Measurements from ENCODE around the gene ADISSP. TPM values are rescaled to one million over a fixed set of nuclear protein-coding genes. Genes with fewer than 3 reads are reported as not detected.

ADISSP gene
- total and polyA plus RNA-seq, 2 of the 8 experiments (the other 6 are each of a cell fraction or from before 2014, with no cell fraction given), result 111 to 141 TPM

GRCh38 chr20:3721912-3722311 is 45.6 kb downstream of the ADISSP start:
- no peak overlapping the region for H3K4me2 ChIP-seq (ENCODE audit: insufficient read depth in 1 of 2, low read depth in 2 of 2, low read length in 2 of 2)
- H3K23ac ChIP-seq (ENCODE audit: insufficient read length), result no peak overlapping the region
- H2BK120ac ChIP-seq (replicated peaks; ENCODE audit: low read depth, low read length), result no peak overlapping the region
- 79% methylated on average over 2 of the region's 4 CpGs; no CpG with 5 or more reads in 1 of the 2 experiments for whole genome bisulfite sequencing, 2 experiments (ENCODE audit: extremely low coverage in 1 of 2, insufficient coverage in 1 of 2, insufficient read length in 1 of 2, insufficient replicate concordance in 2 of 2, low coverage in 1 of 2, low lambda C conversion rate in 2 of 2, missing lambda C conversion rate in 1 of 2)
- no peak overlapping the region for H3K9ac ChIP-seq (replicated peaks in 1 of 4; ENCODE audit: extremely low read depth in 1 of 4, low read depth in 3 of 4, low read length in 3 of 4)
- no peak overlapping the region for H3K56ac ChIP-seq (replicated peaks; ENCODE audit: insufficient read length, low read depth, low read length)
- H2BK20ac ChIP-seq (ENCODE audit: low read length), result no peak overlapping the region
- no peak overlapping the region for H2AK5ac ChIP-seq (ENCODE audit: low read depth, low read length)
- H3K14ac ChIP-seq (ENCODE audit: insufficient read length), result no peak overlapping the region
- H2BK15ac ChIP-seq (ENCODE audit: low read length), result no peak overlapping the region
- H2BK12ac ChIP-seq (ENCODE audit: low read depth, low read length), result no peak overlapping the region
- no peak for FAIRE-seq
- H3K9me3 ChIP-seq (ENCODE audit: insufficient read depth in 2 of 2, low read depth in 1 of 2, low read length in 1 of 2), result no peaks in the 10 kb centered on the region
- no peaks in the 10 kb centered on the region for H3K27me3 ChIP-seq (replicated peaks in 1 of 4; ENCODE audit: control insufficient read depth in 3 of 4, extremely low read depth in 1 of 4, insufficient read depth in 3 of 4, low read length in 3 of 4)
- POLR2A ChIA-PET (ENCODE audit: partially characterized antibody), result interaction anchor here (1.2 kb wide), 1 partner anchor 28 kb away, joined by 3 read pairs; no protein-coding TSS in a partner anchor
- H3K79me1 ChIP-seq (ENCODE audit: low read depth, low read length), result no peaks in the 10 kb centered on the region
- H3K18ac ChIP-seq (ENCODE audit: extremely low read depth, low read length), result no peak overlapping the region
- no peak overlapping the region for H3K4me3 ChIP-seq (ENCODE audit: extremely low read depth in 1 of 4, insufficient read depth in 2 of 4, low read depth in 3 of 4, low read length in 4 of 4)
- CTCF ChIA-PET (ENCODE audit: partially characterized antibody), result interaction anchor here (0.6 to 2.8 kb wide), 7 partner anchors 15 to 47 kb away, joined by 3 to 10 read pairs (median 3); partner anchors contain the start of gene ADISSP
- H2BK5ac ChIP-seq (ENCODE audit: low read depth, low read length), result no peak overlapping the region
- no peak for DNase-seq (ENCODE audit: low read depth in 1 of 2, low spot score in 2 of 2)
- H3K36me3 ChIP-seq (ENCODE audit: control insufficient read depth in 2 of 4, insufficient read depth in 4 of 4, low read length in 3 of 4), result no peaks in the 10 kb centered on the region
- H2AFZ ChIP-seq (ENCODE audit: low read length), result no peak overlapping the region
- no peaks in the 10 kb centered on the region for H4K20me1 ChIP-seq (replicated peaks in 1 of 2; ENCODE audit: control insufficient read depth in 1 of 2, insufficient read depth in 2 of 2, low read length in 2 of 2)
- H3K4ac ChIP-seq (replicated peaks; ENCODE audit: insufficient read length, low read depth, low read length), result no peak overlapping the region
- no peaks in the 10 kb centered on the region for H3K23me2 ChIP-seq (ENCODE audit: low read depth, low read length)
- no peak overlapping the region for H4K8ac ChIP-seq (ENCODE audit: extremely low read depth, insufficient read depth, low read length)
- no peak overlapping the region for H4K91ac ChIP-seq (replicated peaks; ENCODE audit: insufficient read length, low read length)
- no peak overlapping the region for H4K5ac ChIP-seq (ENCODE audit: insufficient read length, low read depth, low read length)
- no peaks in the 10 kb centered on the region for H3K79me2 ChIP-seq (ENCODE audit: control insufficient read depth in 1 of 2, insufficient read depth in 2 of 2, low read length in 2 of 2)
- no peaks in the 10 kb centered on the region for H3K4me1 ChIP-seq (replicated peaks in 1 of 4; ENCODE audit: control insufficient read depth in 3 of 4, insufficient read depth in 4 of 4, low read length in 3 of 4)
- no peak overlapping the region for H3K27ac ChIP-seq (ENCODE audit: low read depth, low read length)
- TF ChIP-seq HDAC6 (IDR thresholded peaks at IDR 0.05; ENCODE audit: low read depth, low read length) (no peak), CEBPB (IDR thresholded peaks at IDR 0.05; ENCODE audit: low read depth, low read length) (no peak), KDM5A (IDR thresholded peaks at IDR 0.05; ENCODE audit: low read length) (no peak), EP300 (IDR thresholded peaks at IDR 0.05; ENCODE audit: borderline replicate concordance in 1 of 2, low read depth in 2 of 2, low read length in 2 of 2) (no peak), BACH1 (IDR thresholded peaks at IDR 0.05; ENCODE audit: low read length) (no peak), RAD21 (IDR thresholded peaks at IDR 0.05 in 1 of 2, conservative IDR thresholded peaks at IDR 0.05 in 1 of 2; ENCODE audit: low read depth in 2 of 2, low read length in 2 of 2) (no peak), BRCA1 (IDR thresholded peaks at IDR 0.05; ENCODE audit: low read depth, low read length) (no peak), SAP30 (IDR thresholded peaks at IDR 0.05; ENCODE audit: insufficient read depth, insufficient replicate concordance, low read length) (no peak), NRF1 (IDR thresholded peaks at IDR 0.05; ENCODE audit: low read depth, low read length) (no peak)
- TF ChIP-seq, protein P1, sequence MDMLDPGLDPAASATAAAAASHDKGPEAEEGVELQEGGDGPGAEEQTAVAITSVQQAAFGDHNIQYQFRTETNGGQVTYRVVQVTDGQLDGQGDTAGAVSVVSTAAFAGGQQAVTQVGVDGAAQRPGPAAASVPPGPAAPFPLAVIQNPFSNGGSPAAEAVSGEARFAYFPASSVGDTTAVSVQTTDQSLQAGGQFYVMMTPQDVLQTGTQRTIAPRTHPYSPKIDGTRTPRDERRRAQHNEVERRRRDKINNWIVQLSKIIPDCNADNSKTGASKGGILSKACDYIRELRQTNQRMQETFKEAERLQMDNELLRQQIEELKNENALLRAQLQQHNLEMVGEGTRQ (IDR thresholded peaks at IDR 0.05; ENCODE audit: low read length), result no peak
- TF ChIP-seq, protein P2, sequence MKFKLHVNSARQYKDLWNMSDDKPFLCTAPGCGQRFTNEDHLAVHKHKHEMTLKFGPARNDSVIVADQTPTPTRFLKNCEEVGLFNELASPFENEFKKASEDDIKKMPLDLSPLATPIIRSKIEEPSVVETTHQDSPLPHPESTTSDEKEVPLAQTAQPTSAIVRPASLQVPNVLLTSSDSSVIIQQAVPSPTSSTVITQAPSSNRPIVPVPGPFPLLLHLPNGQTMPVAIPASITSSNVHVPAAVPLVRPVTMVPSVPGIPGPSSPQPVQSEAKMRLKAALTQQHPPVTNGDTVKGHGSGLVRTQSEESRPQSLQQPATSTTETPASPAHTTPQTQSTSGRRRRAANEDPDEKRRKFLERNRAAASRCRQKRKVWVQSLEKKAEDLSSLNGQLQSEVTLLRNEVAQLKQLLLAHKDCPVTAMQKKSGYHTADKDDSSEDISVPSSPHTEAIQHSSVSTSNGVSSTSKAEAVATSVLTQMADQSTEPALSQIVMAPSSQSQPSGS (IDR thresholded peaks at IDR 0.05; ENCODE audit: low read length), result no peak
